K562 (cell line): Measurements from ENCODE around the gene NUF2.

ENCODE experiments used
- BRCA1 ChIP-seq, 2 experiments: fragments of 450-650 bp in 1 of 2; sonication (generic) in 1 of 2; formaldehyde crosslinking in 1 of 2; IDR thresholded peaks; 2 replicates each; pipeline versions ENCODE4 v1.5.0 to v1.6.1; 2017 to 2020; ENCODE audit warnings: mild to moderate bottlenecking in 1 of 2, missing genetic modification reagents in 1 of 2
- CBX8 ChIP-seq: fragments of 200-600 bp; sonication (generic); IDR thresholded peaks from 2 replicates; pipeline ENCODE4 v1.6.1; 2012; ENCODE audit warnings: borderline replicate concordance, mixed run types, low read depth, mild to moderate bottlenecking, moderate library complexity, mixed read lengths, low read length, control low read depth, inconsistent platforms; ENCODE audit not compliant: poor library complexity, severe bottlenecking; ENCODE audit errors: extremely low read depth
- CTCF ChIP-seq, 3 experiments: IDR thresholded peaks in 2 of 3; conservative IDR thresholded peaks in 1 of 3; 2 replicates each; pipeline ENCODE4 v1.5.1; 2011 to 2012; ENCODE audit warnings: low read length in 3 of 3, mild to moderate bottlenecking in 3 of 3, control low read depth in 2 of 3, improper control_type of control experiment in 1 of 3, inconsistent platforms in 1 of 3, low read depth in 1 of 3, mixed read lengths in 1 of 3, moderate library complexity in 1 of 3; ENCODE audit not compliant: insufficient read depth in 2 of 3
- ESRRB ChIP-seq: fragments of 250-450 bp; sonication (Bioruptor Pico); IDR thresholded peaks from 2 replicates; pipeline ENCODE4 v1.5.0; 2020; ENCODE audit warnings: mild to moderate bottlenecking, moderate library complexity, borderline replicate concordance
- EZH2 ChIP-seq: IDR thresholded peaks from 2 replicates; pipeline ENCODE4 v1.6.1; 2012; ENCODE audit warnings: low read depth, mild to moderate bottlenecking, inconsistent platforms, low read length, borderline replicate concordance
- FOXK2 ChIP-seq, 2 experiments: fragments of 450-650 bp; IDR thresholded peaks in 1 of 2; conservative IDR thresholded peaks in 1 of 2; 2 replicates each; pipeline ENCODE4 v1.6.1; 2016; ENCODE audit warnings: low read depth in 2 of 2, mild to moderate bottlenecking in 1 of 2
- POLR2AphosphoS2 ChIP-seq: IDR thresholded peaks from 2 replicates; pipeline ENCODE4 v1.6.1; 2012; ENCODE audit warnings: low read length, improper control_type of control experiment
- POLR2AphosphoS5 ChIP-seq: IDR thresholded peaks from 2 replicates; pipeline ENCODE4 v1.6.1; 2011; ENCODE audit warnings: mild to moderate bottlenecking, low read depth, low read length, moderate library complexity; ENCODE audit not compliant: control insufficient read depth, insufficient read depth
- TARDBP ChIP-seq: fragments of 450-650 bp; IDR thresholded peaks from 2 replicates; pipeline ENCODE4 v1.6.1; 2016
- TCF7L2 ChIP-seq: fragments of 150-350 bp; IDR thresholded peaks from 2 replicates; pipeline ENCODE4 v1.6.1; 2016; ENCODE audit warnings: low read depth, mild to moderate bottlenecking, low read length, moderate library complexity
- ZNF589 ChIP-seq: fragments of 200-800 bp; sonication (Bioruptor generic); IDR thresholded peaks from 2 replicates; pipeline ENCODE4 v1.6.1; 2016; ENCODE audit warnings: low read depth, missing genetic modification characterization, missing compliant biosample characterization
- ZNF668 ChIP-seq: fragments of 250-450 bp; sonication (Bioruptor Pico); IDR thresholded peaks from 2 replicates; pipeline ENCODE4 v1.8.0; 2022; ENCODE audit warnings: mild to moderate bottlenecking, inconsistent platforms
- TF ChIP-seq, protein P1 (sequence below), 2 experiments: fragments of 450-650 bp; IDR thresholded peaks; 2 replicates each; pipeline ENCODE4 v1.6.1; 2016; ENCODE audit warnings: mild to moderate bottlenecking in 2 of 2, borderline replicate concordance in 1 of 2, low read depth in 1 of 2, moderate library complexity in 1 of 2
- TF ChIP-seq, protein P2 (sequence below), 2 experiments: fragments of 450-650 bp in 1 of 2; sonication (generic) in 1 of 2; formaldehyde crosslinking in 1 of 2; IDR thresholded peaks in 1 of 2; conservative IDR thresholded peaks in 1 of 2; 2 replicates each; pipeline versions ENCODE4 v1.6.1 to v1.8.1; 2016 to 2023; ENCODE audit warnings: mild to moderate bottlenecking in 2 of 2, moderate library complexity in 2 of 2, inconsistent platforms in 1 of 2, missing genetic modification reagents in 1 of 2

DNA sequence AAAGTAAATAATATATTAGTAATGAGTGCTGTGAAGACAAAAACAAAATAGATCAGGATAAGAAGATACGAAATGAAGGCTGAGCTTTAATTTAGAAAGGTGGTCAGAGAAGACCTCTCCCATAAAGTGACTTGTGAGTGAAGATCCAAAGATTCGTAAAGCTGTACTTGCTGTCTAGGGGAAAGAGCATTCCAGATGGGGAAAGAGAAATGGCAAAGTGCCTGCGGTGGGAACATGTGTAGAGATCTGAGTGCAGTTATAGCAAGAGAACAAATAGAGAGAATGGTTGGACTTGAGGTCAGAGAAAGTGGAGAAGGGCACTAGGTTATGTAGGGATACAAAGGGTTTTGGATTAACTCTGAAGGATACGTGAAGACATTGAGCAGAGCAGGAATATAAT is 60.6 kb downstream of the NUF2 start:
- no peak for TF ChIP-seq CBX8
- no peak for TF ChIP-seq EZH2
- TF ChIP-seq CTCF (IDR thresholded peaks at IDR 0.05 in 2 of 3, conservative IDR thresholded peaks at IDR 0.05 in 1 of 3; ENCODE audit: insufficient read depth in 2 of 3, low read depth in 1 of 3, low read length in 3 of 3) = no peak
- TF ChIP-seq, protein P1, sequence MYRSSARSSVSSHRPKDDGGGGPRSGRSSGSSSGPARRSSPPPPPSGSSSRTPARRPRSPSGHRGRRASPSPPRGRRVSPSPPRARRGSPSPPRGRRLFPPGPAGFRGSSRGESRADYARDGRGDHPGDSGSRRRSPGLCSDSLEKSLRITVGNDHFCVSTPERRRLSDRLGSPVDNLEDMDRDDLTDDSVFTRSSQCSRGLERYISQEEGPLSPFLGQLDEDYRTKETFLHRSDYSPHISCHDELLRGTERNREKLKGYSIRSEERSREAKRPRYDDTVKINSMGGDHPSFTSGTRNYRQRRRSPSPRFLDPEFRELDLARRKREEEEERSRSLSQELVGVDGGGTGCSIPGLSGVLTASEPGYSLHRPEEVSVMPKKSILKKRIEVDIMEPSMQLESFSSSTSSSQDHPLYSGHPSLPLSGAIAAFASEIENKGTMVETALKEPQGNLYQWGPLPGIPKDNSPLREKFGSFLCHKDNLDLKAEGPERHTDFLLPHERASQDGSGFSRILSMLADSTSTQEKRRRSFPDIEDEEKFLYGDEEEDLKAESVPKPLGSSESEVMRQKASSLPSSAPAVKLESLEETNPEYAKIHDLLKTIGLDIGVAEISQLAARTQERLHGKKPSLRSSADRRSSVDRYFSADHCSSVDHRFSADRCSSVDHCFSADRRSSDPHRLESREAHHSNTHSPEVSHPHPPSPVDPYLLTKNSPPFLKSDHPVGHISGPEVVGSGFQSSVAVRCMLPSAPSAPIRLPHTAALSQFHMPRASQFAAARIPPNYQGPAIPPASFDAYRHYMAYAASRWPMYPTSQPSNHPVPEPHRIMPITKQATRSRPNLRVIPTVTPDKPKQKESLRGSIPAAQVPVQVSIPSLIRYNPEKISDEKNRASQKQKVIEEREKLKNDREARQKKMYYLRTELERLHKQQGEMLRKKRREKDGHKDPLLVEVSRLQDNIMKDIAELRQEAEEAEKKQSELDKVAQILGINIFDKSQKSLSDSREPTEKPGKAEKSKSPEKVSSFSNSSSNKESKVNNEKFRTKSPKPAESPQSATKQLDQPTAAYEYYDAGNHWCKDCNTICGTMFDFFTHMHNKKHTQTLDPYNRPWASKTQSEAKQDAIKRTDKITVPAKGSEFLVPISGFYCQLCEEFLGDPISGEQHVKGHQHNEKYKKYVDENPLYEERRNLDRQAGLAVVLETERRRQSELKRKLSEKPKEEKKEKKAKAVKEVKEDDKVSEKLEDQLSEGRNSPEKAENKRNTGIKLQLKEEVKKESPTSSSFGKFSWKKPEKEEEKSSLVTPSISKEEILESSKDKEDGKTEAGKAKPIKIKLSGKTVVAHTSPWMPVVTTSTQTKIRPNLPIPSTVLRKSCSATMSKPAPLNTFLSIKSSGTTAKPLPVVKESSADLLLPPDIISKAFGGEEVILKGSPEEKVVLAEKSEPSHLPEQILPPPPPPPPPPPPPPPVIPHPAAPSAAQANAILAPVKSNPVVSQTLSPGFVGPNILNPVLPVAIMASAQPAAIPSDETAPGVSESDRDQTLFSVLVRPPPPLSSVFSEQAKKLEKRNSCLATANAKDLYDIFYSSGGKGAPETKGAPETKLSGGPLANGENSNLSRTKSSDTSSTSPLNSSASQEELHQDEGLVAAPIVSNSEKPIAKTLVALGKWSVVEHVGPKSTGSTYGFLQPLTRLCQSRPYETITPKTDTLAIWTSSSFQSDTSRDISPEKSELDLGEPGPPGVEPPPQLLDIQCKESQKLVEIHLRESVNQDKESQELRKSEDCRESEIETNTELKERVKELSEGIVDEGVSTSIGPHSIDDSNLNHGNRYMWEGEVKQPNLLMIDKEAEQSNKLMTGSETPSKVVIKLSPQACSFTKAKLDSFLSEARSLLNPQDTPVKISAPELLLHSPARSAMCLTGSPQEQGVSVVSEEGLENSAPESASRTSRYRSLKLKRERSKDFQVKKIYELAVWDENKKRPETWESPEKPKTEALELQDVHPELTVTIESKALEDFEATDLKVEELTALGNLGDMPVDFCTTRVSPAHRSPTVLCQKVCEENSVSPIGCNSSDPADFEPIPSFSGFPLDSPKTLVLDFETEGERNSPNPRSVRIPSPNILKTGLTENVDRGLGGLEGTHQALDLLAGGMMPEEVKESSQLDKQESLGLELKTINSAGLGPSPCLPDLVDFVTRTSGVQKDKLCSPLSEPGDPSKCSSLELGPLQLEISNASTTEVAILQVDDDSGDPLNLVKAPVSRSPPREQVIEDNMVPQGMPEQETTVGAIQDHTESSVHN (IDR thresholded peaks at IDR 0.05; ENCODE audit: borderline replicate concordance in 1 of 2, low read depth in 1 of 2) = no peak
- TF ChIP-seq TARDBP = no peak
- no peak for TF ChIP-seq FOXK2 (conservative IDR thresholded peaks at IDR 0.05 in 1 of 2, IDR thresholded peaks at IDR 0.05 in 1 of 2; ENCODE audit: low read depth in 2 of 2)
- TF ChIP-seq POLR2AphosphoS2 = no peak
- TF ChIP-seq, protein P2, sequence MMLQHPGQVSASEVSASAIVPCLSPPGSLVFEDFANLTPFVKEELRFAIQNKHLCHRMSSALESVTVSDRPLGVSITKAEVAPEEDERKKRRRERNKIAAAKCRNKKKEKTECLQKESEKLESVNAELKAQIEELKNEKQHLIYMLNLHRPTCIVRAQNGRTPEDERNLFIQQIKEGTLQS (IDR thresholded peaks at IDR 0.05) = no peak
- TF ChIP-seq, protein P2 (CRISPR knock-in tag; conservative IDR thresholded peaks at IDR 0.05) = no peak
- TF ChIP-seq ZNF668 (CRISPR knock-in tag) = no peak
- no peak for TF ChIP-seq TCF7L2
- no peak for TF ChIP-seq POLR2AphosphoS5
- TF ChIP-seq ZNF589 (CRISPR knock-in tag) = no peak
- no peak for TF ChIP-seq BRCA1 (IDR thresholded peaks at IDR 0.05)
- no peak for TF ChIP-seq BRCA1 (CRISPR knock-in tag; IDR thresholded peaks at IDR 0.05)
- TF ChIP-seq ESRRB = no peak
